ENCODE results near the gene CMTM1. TPM values are rescaled to one million over a fixed set of nuclear protein-coding genes. Genes with fewer than 3 reads are reported as not detected.

Gene CMTM1
- total RNA-seq, 1 experiment from 2014 or later, result 5.2 TPM

DNA sequence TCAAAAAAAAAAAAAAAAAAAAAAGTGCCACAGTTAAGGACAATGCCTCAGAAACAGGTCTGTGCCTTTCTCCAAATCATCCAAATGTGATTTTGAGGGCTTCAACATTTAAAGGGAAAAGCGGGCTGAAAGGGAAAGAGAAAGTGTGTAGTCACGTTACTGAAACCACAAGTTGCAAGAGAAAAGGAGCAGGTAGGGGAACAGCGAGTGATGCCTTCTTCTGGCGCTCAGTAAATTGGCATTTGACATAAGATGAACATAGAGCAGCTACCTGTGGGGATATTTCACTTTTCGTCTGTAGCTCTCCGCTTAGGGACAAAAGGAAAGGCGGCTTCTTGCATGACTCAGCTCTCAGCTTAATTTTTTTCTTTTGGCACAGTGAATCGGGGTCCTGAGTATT, 24.1 kb downstream of the CMTM1 start:
- no TSS peak for BruUV-seq (replicated peaks)

DNA sequence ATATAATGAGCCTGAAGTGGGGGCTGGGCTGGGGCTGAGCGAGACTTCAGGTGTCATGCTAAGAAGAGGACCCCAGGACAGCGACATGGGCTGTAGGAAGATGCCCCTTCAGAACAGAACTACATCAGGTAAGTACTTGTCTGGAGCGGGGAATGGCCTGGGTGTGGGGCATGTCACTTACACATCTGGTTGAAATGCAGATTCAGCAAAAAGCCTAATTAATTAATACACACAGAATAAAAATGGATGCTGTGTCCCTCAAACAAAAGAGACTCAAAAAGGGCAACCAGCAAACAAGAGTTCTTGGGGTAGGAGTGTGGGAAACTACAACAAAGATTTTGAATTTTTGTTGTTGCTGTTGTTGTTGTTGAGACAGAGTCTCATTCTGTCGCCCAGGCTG, 24.8 kb downstream of the CMTM1 start:
- no TSS peak for BruUV-seq (replicated peaks)
- no peaks in the 10 kb centered on the region for H4K20me1 ChIP-seq (ENCODE audit: insufficient read depth)
- POLR2A ChIA-PET, result no interaction called here

More for the DNA sequence above, 24.1 kb downstream of the CMTM1 start:
- Histone ChIP-seq H3K9me3 (ENCODE audit: control insufficient read depth in 1 of 2, insufficient read depth in 1 of 2, low read depth in 1 of 2, low read length in 2 of 2) (no peaks in the 10 kb centered on the region), H3K27me3 (ENCODE audit: insufficient read depth, low read length) (no peaks in the 10 kb centered on the region), H4K20me1 (ENCODE audit: insufficient read depth) (no peaks in the 10 kb centered on the region), H3K79me2 (ENCODE audit: insufficient read depth, low read length) (no peaks in the 10 kb centered on the region), H2AFZ (ENCODE audit: low read depth, low read length, poor library complexity, severe bottlenecking) (no peak overlapping the region), H3K27ac (ENCODE audit: low read depth, low read length) (no peak overlapping the region), H3K4me1 (ENCODE audit: control insufficient read depth in 1 of 2, insufficient read depth in 2 of 2, low read length in 2 of 2) (no peaks in the 10 kb centered on the region), H3K9me2 (ENCODE audit: insufficient read depth) (no peaks in the 10 kb centered on the region), H3K4me2 (ENCODE audit: low read length) (no peak overlapping the region), H3K4me3 (replicated peaks in 1 of 2; ENCODE audit: low read depth in 1 of 2, low read length in 2 of 2) (no peak overlapping the region), H3K36me3 (ENCODE audit: control insufficient read depth in 1 of 2, insufficient read depth in 2 of 2, low read length in 2 of 2) (no peaks in the 10 kb centered on the region), H3K9ac (ENCODE audit: low read length) (no peak overlapping the region)
- CTCF ChIA-PET, result no interaction called here
- POLR2A ChIA-PET, result no interaction called here
- ATAC-seq (no peak), DNase-seq (ENCODE audit: low read depth, low spot score) (no peak)
- TF ChIP-seq RAD21 (IDR thresholded peaks at IDR 0.05; ENCODE audit: low read depth) (no peak), TCF7L2 (IDR thresholded peaks at IDR 0.05; ENCODE audit: borderline replicate concordance, extremely low read depth, insufficient read depth, insufficient read length) (no peak), SP1 (IDR thresholded peaks at IDR 0.05; ENCODE audit: low read depth) (no peak)
- intact Hi-C loops (cut with micrococcal nuclease), result no loop called here
- RAD21 ChIA-PET (ENCODE audit: low non-redundant PET in 1 of 2, low total read pairs in 2 of 2, uncharacterized antibody in 2 of 2, unreplicated experiment in 2 of 2), result no interaction called here

More for the DNA sequence above, 24.8 kb downstream of the CMTM1 start:
- Histone ChIP-seq H3K27ac (ENCODE audit: low read depth, low read length) (no peak overlapping the region), H3K9me2 (ENCODE audit: insufficient read depth) (no peaks in the 10 kb centered on the region), H3K36me3 (ENCODE audit: control insufficient read depth in 1 of 2, insufficient read depth in 2 of 2, low read length in 2 of 2) (no peaks in the 10 kb centered on the region), H3K4me1 (ENCODE audit: control insufficient read depth in 1 of 2, insufficient read depth in 2 of 2, low read length in 2 of 2) (no peaks in the 10 kb centered on the region), H3K9ac (ENCODE audit: low read length) (no peak overlapping the region), H3K4me2 (ENCODE audit: low read length) (no peak overlapping the region), H3K79me2 (ENCODE audit: insufficient read depth, low read length) (no peaks in the 10 kb centered on the region), H2AFZ (ENCODE audit: low read depth, low read length, poor library complexity, severe bottlenecking) (no peak overlapping the region), H3K4me3 (replicated peaks in 1 of 2; ENCODE audit: low read depth in 1 of 2, low read length in 2 of 2) (no peak overlapping the region), H3K27me3 (ENCODE audit: insufficient read depth, low read length) (no peaks in the 10 kb centered on the region), H3K9me3 (ENCODE audit: control insufficient read depth in 1 of 2, insufficient read depth in 1 of 2, low read depth in 1 of 2, low read length in 2 of 2) (no peaks in the 10 kb centered on the region)
- ChIA-PET CTCF (no interaction called here), RAD21 (ENCODE audit: low non-redundant PET in 1 of 2, low total read pairs in 2 of 2, uncharacterized antibody in 2 of 2, unreplicated experiment in 2 of 2) (no interaction called here)
- TF ChIP-seq SP1 (IDR thresholded peaks at IDR 0.05; ENCODE audit: low read depth), result no peak
- TF ChIP-seq ZFX (IDR thresholded peaks at IDR 0.05), result no peak
- TF ChIP-seq POLR2A (IDR thresholded peaks at IDR 0.05; ENCODE audit: borderline replicate concordance, extremely low read depth, insufficient read depth, insufficient read length), result no peak
- TF ChIP-seq, protein P1, sequence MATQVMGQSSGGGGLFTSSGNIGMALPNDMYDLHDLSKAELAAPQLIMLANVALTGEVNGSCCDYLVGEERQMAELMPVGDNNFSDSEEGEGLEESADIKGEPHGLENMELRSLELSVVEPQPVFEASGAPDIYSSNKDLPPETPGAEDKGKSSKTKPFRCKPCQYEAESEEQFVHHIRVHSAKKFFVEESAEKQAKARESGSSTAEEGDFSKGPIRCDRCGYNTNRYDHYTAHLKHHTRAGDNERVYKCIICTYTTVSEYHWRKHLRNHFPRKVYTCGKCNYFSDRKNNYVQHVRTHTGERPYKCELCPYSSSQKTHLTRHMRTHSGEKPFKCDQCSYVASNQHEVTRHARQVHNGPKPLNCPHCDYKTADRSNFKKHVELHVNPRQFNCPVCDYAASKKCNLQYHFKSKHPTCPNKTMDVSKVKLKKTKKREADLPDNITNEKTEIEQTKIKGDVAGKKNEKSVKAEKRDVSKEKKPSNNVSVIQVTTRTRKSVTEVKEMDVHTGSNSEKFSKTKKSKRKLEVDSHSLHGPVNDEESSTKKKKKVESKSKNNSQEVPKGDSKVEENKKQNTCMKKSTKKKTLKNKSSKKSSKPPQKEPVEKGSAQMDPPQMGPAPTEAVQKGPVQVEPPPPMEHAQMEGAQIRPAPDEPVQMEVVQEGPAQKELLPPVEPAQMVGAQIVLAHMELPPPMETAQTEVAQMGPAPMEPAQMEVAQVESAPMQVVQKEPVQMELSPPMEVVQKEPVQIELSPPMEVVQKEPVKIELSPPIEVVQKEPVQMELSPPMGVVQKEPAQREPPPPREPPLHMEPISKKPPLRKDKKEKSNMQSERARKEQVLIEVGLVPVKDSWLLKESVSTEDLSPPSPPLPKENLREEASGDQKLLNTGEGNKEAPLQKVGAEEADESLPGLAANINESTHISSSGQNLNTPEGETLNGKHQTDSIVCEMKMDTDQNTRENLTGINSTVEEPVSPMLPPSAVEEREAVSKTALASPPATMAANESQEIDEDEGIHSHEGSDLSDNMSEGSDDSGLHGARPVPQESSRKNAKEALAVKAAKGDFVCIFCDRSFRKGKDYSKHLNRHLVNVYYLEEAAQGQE (IDR thresholded peaks at IDR 0.05; ENCODE audit: low read depth), result no peak
- TF ChIP-seq EZH2 (IDR thresholded peaks at IDR 0.05), result no peak
- no peak for TF ChIP-seq SRF (IDR thresholded peaks at IDR 0.05; ENCODE audit: low read depth)
- TF ChIP-seq, protein P2, sequence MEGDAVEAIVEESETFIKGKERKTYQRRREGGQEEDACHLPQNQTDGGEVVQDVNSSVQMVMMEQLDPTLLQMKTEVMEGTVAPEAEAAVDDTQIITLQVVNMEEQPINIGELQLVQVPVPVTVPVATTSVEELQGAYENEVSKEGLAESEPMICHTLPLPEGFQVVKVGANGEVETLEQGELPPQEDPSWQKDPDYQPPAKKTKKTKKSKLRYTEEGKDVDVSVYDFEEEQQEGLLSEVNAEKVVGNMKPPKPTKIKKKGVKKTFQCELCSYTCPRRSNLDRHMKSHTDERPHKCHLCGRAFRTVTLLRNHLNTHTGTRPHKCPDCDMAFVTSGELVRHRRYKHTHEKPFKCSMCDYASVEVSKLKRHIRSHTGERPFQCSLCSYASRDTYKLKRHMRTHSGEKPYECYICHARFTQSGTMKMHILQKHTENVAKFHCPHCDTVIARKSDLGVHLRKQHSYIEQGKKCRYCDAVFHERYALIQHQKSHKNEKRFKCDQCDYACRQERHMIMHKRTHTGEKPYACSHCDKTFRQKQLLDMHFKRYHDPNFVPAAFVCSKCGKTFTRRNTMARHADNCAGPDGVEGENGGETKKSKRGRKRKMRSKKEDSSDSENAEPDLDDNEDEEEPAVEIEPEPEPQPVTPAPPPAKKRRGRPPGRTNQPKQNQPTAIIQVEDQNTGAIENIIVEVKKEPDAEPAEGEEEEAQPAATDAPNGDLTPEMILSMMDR (IDR thresholded peaks at IDR 0.05 in 2 of 3, conservative IDR thresholded peaks at IDR 0.05 in 1 of 3; ENCODE audit: borderline replicate concordance in 1 of 3, insufficient read depth in 1 of 3, low read depth in 2 of 3, low read length in 2 of 3), result no peak
- no peak for TF ChIP-seq TCF7L2 (IDR thresholded peaks at IDR 0.05; ENCODE audit: borderline replicate concordance, extremely low read depth, insufficient read depth, insufficient read length)
- no peak for TF ChIP-seq YY1 (IDR thresholded peaks at IDR 0.05; ENCODE audit: extremely low read depth, insufficient replicate concordance, low read depth, low read length)
- no peak for TF ChIP-seq RAD21 (IDR thresholded peaks at IDR 0.05; ENCODE audit: low read depth)
- no peak for TF ChIP-seq POLR2AphosphoS5 (IDR thresholded peaks at IDR 0.05; ENCODE audit: low read depth, low read length)
- intact Hi-C loops (cut with micrococcal nuclease), result no loop called here
- no peak for DNase-seq (ENCODE audit: low read depth, low spot score)
- ATAC-seq, result no peak
